PFSK-1 (cell line): ENCODE results near the gene GRAMD1A. TPM values are rescaled to one million over a fixed set of nuclear protein-coding genes. Genes with fewer than 3 reads are reported as not detected.
A peak's percentile ranks its signal among the peaks of the same experiment; 100 is the strongest.

Experiments
- FOXP2 ChIP-seq: optimal IDR thresholded peaks from 2 replicates; pipeline ENCODE3; 2011; ENCODE audit warnings: borderline replicate concordance, control low read depth, inconsistent platforms; ENCODE audit not compliant: insufficient read depth; ENCODE audit errors: extremely low read length, extremely low read depth
- POLR2AphosphoS5 ChIP-seq: IDR thresholded peaks from 2 replicates; pipeline ENCODE4 v1.6.1; 2012; ENCODE audit warnings: low read depth, mild to moderate bottlenecking, control low read depth, low read length, moderate library complexity
- SIN3A ChIP-seq: IDR thresholded peaks from 2 replicates; pipeline ENCODE4 v1.6.1; 2012; ENCODE audit warnings: mild to moderate bottlenecking, low read length, moderate library complexity, borderline replicate concordance; ENCODE audit not compliant: insufficient read depth
- TAF1 ChIP-seq: IDR thresholded peaks from 2 replicates; pipeline ENCODE4 v1.6.1; 2012; ENCODE audit warnings: low read length, control low read depth, borderline replicate concordance; ENCODE audit not compliant: insufficient read depth
- polyA plus RNA-seq: library from polyadenylated mRNA; unstranded; fragments of >200 nt; gene quantifications from one replicate; pipeline ENCODE4 v1.2.1, GENCODE V29; 2012; ENCODE audit warnings: low read depth, missing spikeins; ENCODE audit not compliant: insufficient read length
- TF ChIP-seq, protein P1 (sequence below), 2 experiments: IDR thresholded peaks; 2 replicates each; pipeline versions ENCODE4 v1.6.1 to v1.8.0; 2011 to 2012; ENCODE audit warnings: low read depth in 2 of 2, low read length in 2 of 2, control low read depth in 1 of 2, inconsistent platforms in 1 of 2, mild to moderate bottlenecking in 1 of 2, moderate library complexity in 1 of 2; ENCODE audit not compliant: insufficient read depth in 1 of 2

GRAMD1A gene
- polyA plus RNA-seq, result 117 TPM

DNA sequence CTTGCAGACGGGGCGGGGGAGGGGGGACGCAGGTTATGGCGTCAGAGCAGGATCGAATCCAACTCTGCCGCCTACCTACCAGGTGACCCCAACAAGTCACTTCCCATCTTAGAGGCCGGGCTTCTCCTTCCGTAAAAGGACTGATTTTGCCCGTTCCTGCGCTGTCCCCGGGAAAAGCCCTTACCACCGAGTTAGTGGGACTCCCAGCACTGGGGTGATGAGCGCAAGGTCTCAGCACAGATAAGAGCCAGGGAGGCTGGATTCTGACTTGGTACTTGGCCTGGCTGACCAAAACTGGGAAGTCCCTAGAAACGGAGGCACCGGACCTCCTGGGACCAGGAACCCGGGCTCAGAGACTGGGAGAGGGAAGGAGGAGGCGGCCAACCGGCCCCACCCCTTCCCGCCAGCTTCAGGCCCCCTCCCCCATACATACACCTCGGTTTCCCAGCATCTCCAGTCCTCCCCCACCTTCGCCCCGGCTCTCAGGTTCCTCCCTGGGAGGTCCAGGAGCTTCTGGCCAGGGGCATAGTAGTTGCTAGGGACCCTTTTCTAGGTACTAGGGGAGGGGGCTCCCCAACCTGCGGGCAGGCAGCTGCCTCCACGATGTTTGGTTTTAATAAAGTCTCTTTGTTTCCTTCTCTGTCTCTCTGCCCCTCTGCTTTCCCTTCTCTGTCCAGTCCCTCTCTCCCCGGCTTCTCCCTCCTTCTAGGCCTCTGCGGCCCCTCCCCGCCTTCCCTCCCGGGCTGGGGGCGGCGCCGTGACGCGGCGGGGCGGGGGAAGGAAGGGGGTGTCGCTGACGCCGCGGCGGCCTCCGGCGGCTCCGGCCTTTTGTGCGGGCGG, at the start of gene GRAMD1A:
TSS of gene GRAMD1A (plus strand) at position 826 of the 840 bp plus-strand sequence. CDS start 156 bp downstream, outside the sequence.
- no peak for TF ChIP-seq SIN3A
- TF ChIP-seq POLR2AphosphoS5, result peak; percentile 78
- peak; percentile 48; the same call in 1 of the 2 replicates for TF ChIP-seq TAF1

DNA sequence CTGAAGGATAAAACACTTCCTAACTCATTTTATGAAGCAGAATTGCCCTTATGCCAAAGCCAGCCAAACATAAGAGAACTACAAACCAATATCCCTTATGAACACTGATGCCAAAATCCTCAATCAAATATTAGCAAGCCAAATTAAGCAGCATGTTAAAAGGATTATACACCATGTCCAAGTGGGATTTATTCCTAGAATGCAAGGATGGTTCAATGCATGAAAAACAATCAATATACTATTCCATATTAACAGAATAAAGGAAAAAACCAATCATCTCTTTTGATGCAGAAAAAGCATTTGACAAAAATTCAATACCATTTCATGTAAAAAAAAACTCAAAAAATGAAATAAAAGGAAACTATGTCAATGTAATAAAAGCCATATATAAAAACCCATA, 47.0 kb upstream of the GRAMD1A start:
- TF ChIP-seq SIN3A, result no peak
- TF ChIP-seq POLR2AphosphoS5, result no peak
- TF ChIP-seq, protein P1, sequence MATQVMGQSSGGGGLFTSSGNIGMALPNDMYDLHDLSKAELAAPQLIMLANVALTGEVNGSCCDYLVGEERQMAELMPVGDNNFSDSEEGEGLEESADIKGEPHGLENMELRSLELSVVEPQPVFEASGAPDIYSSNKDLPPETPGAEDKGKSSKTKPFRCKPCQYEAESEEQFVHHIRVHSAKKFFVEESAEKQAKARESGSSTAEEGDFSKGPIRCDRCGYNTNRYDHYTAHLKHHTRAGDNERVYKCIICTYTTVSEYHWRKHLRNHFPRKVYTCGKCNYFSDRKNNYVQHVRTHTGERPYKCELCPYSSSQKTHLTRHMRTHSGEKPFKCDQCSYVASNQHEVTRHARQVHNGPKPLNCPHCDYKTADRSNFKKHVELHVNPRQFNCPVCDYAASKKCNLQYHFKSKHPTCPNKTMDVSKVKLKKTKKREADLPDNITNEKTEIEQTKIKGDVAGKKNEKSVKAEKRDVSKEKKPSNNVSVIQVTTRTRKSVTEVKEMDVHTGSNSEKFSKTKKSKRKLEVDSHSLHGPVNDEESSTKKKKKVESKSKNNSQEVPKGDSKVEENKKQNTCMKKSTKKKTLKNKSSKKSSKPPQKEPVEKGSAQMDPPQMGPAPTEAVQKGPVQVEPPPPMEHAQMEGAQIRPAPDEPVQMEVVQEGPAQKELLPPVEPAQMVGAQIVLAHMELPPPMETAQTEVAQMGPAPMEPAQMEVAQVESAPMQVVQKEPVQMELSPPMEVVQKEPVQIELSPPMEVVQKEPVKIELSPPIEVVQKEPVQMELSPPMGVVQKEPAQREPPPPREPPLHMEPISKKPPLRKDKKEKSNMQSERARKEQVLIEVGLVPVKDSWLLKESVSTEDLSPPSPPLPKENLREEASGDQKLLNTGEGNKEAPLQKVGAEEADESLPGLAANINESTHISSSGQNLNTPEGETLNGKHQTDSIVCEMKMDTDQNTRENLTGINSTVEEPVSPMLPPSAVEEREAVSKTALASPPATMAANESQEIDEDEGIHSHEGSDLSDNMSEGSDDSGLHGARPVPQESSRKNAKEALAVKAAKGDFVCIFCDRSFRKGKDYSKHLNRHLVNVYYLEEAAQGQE (IDR thresholded peaks at IDR 0.05; ENCODE audit: insufficient read depth in 1 of 2, low read depth in 2 of 2, low read length in 2 of 2), result no peak
- no peak for TF ChIP-seq FOXP2
- no peak for TF ChIP-seq TAF1

DNA sequence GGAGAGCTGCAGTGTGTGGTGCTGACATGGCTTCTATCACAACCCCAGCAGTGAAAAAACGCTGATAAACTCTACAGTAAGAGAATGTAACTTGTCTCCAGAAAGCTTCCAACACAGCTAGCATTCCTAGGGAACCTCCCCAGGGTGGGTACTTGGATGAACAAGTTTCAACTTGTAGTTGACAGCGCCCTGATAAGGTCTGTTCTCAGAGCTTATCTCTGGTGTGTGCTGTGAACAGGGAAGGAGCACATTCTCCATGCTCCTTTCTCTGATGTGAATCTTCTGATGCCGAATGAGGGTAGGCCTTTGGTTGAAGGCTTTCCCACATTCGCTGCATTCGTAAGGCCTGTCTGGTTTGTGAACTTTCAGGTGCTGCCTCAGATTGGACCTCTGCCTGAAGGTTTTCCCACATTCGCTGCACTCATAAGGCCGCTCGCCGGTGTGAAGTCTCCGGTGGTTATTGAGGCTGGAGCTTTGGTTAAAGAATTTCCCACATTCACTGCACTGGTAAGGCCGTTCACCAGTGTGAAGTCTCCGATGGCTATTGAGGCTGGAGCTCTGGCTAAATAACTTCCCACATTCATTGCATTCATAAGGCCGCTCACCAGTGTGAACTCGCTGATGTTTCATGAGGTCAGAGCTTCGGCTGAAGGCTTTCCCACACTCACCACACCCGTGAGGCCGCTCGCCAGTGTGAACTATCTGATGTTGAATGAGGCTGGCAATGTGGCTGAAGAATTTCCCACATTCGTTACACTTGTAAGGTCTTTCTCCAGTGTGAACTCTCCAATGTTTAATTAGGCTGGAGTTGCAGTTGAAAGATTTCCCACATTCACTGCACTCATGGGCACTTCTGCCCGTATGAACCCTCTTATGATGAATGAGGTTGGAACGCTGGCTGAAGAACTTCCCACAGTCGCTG, 42.0 kb upstream of the GRAMD1A start:
- TF ChIP-seq, protein P1 (IDR thresholded peaks at IDR 0.05; ENCODE audit: insufficient read depth in 1 of 2, low read depth in 2 of 2, low read length in 2 of 2), result no peak
- TF ChIP-seq TAF1 (no peak), POLR2AphosphoS5 (no peak), FOXP2 (no peak), SIN3A (no peak)

DNA sequence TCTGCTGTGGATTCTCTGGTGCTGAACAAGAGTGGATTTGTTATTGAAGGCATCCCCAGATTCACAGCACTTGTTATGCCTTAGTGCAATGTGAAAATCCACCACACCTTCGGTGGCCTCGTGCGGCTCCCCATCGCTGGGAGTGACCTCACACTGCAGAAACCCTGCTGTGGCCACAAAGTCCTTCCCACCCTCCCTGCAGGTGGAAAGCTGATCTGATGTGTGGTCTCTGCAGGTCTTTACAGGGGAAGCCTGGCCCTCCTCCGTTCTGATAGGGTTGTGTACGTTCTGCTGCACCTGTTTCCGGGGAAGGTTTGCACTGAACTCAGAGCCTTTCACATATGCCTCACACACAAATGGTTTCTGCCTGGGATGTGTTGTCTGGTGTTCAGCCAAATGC, 41.1 kb upstream of the GRAMD1A start:
- no peak for TF ChIP-seq POLR2AphosphoS5

DNA sequence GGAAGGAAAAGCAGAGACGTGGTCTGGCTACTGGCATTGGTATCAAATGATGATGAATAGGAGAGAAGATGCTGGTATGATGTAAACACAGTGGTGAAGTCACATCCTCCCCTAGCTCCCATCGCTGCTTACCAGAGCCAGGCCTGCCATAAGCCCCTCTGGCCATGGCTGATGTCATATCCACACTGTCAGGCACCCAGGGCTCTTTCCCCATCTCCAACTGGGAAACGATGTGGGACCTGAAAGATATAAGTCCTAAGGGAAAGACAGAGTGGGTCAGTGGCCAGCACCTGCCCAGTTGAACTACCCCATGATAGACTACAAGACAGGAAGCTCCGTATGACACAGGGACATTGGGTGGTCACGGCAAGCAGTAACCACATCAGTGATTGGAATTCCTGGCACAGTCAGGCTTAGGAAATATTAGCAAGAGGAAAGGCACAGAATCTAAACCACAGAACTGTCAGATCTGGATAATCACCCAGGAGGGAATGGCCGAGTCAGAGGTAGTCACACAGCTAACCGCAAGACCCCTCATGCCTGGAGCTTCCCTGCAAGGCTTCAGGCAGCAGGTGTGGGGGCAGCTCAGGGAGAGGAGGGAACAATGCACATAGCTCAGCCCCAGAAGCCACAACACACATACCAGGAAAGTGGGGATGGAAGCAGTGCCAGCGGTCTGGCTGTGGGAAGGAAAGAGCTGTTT, 39.9 kb upstream of the GRAMD1A start:
- TF ChIP-seq FOXP2, result no peak
- TF ChIP-seq, protein P1 (IDR thresholded peaks at IDR 0.05; ENCODE audit: insufficient read depth in 1 of 2, low read depth in 2 of 2, low read length in 2 of 2), result no peak
- TF ChIP-seq SIN3A, result no peak
- no peak for TF ChIP-seq TAF1
- TF ChIP-seq POLR2AphosphoS5, result no peak
